HG03354 (cell line): ENCODE data around the gene COMMD10.

Source experiments
- ATAC-seq: cut with Tn5 transposase; IDR thresholded peaks from one replicate; pipeline ENCODE4 v1.9.1; 2021; ENCODE audit warnings: mild to moderate bottlenecking; ENCODE audit not compliant: unreplicated experiment, poor library complexity, severe bottlenecking

COMMD10 gene

GRCh38 chr5:116276952-116277351 lies 192.1 kb downstream of the COMMD10 start:
- ATAC-seq, result no peak

GRCh38 chr5:116280149-116280803 lies 195.5 kb downstream of the COMMD10 start:
- no peak for ATAC-seq

- ATAC-seq, result no peak
Measured at GRCh38 chr5:116281309-116281708, 196.5 kb downstream of the COMMD10 start.

GRCh38 chr5:116288524-116288923 lies 203.7 kb downstream of the COMMD10 start:
- ATAC-seq, result no peak

GRCh38 chr5:116289276-116289675 lies 204.5 kb downstream of the COMMD10 start:
- ATAC-seq, result no peak

- ATAC-seq, result no peak
Measured at GRCh38 chr5:116291271-116291670, 206.4 kb downstream of the COMMD10 start.

GRCh38 chr5:116292321-116292720 lies 207.5 kb downstream of the COMMD10 start:
- no peak for ATAC-seq

GRCh38 chr5:116296335-116297072 lies 211.7 kb downstream of the COMMD10 start:
- ATAC-seq, result no peak

GRCh38 chr5:116297296-116297814 lies 212.5 kb downstream of the COMMD10 start:
- no peak for ATAC-seq

GRCh38 chr5:116299746-116300640 lies 215.2 kb downstream of the COMMD10 start:
- no peak for ATAC-seq

- no peak for ATAC-seq
Measured at GRCh38 chr5:116301110-116301509, 216.3 kb downstream of the COMMD10 start.

GRCh38 chr5:116303340-116303739 lies 218.5 kb downstream of the COMMD10 start:
- ATAC-seq, result no peak

GRCh38 chr5:116303810-116304209 lies 219.0 kb downstream of the COMMD10 start:
- no peak for ATAC-seq

- no peak for ATAC-seq
Measured at GRCh38 chr5:116305899-116306298, 221.1 kb downstream of the COMMD10 start.

GRCh38 chr5:116306846-116307245 lies 222.0 kb downstream of the COMMD10 start:
- no peak for ATAC-seq

- ATAC-seq, result no peak
Measured at GRCh38 chr5:116308391-116308790, 223.6 kb downstream of the COMMD10 start.

GRCh38 chr5:116313366-116313765 lies 228.5 kb downstream of the COMMD10 start:
- no peak for ATAC-seq

GRCh38 chr5:116315531-116315930 lies 230.7 kb downstream of the COMMD10 start:
- ATAC-seq, result no peak

- no peak for ATAC-seq
Measured at GRCh38 chr5:116318091-116318854, 233.4 kb downstream of the COMMD10 start.
